ENCODE measurements around the gene ERBB4.

GRCh38 chr2:212097001-212097400 is 441.6 kb downstream of the ERBB4 start:
- TF ChIP-seq CTCF (IDR thresholded peaks at IDR 0.05) (no peak), POLR2A (IDR thresholded peaks at IDR 0.05) (no peak)
